GM19455 (cell line): Measurements from ENCODE around the gene TNFSF9.

Experiments
- ATAC-seq: cut with Tn5 transposase; IDR thresholded peaks from one replicate; pipeline ENCODE4 v1.9.1; 2021; ENCODE audit not compliant: unreplicated experiment

The TNFSF9 gene, protein sequence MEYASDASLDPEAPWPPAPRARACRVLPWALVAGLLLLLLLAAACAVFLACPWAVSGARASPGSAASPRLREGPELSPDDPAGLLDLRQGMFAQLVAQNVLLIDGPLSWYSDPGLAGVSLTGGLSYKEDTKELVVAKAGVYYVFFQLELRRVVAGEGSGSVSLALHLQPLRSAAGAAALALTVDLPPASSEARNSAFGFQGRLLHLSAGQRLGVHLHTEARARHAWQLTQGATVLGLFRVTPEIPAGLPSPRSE

DNA sequence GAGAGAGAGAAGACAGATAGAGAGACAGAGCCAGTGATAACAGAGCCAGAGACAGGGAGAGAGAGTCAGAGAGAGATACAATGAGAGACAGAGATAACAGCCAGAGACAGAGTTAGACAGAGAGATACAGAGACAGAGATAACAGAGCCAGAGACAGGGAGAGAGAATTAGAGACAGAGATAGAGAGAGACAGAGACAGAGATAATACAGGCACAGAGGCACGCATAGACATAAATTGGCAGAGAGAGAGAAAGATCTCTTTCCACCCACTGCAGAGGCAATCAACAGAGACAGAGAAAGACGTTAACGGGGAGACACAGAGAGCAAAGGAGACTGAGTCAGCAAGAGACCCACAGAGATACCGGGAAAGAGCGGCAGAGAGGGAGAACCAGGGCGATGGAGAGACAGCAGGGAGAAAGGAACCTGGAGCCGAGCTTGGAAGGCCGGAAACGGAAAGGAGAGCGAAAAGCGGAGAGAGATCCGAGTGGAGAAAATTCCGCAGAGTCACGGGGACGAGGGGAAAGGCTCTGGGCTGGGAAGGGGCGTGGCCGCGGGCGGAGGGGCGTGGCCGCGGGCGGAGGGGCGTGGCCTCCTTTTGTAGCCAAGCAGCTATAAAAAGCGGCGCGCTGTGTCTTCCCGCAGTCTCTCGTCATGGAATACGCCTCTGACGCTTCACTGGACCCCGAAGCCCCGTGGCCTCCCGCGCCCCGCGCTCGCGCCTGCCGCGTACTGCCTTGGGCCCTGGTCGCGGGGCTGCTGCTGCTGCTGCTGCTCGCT is at the start of gene TNFSF9:
Gene TNFSF9, plus strand, starts transcription at position 641 of the 777 bp plus-strand sequence. Its CDS starts 11 bp downstream, at position 652.
- no peak for ATAC-seq

DNA sequence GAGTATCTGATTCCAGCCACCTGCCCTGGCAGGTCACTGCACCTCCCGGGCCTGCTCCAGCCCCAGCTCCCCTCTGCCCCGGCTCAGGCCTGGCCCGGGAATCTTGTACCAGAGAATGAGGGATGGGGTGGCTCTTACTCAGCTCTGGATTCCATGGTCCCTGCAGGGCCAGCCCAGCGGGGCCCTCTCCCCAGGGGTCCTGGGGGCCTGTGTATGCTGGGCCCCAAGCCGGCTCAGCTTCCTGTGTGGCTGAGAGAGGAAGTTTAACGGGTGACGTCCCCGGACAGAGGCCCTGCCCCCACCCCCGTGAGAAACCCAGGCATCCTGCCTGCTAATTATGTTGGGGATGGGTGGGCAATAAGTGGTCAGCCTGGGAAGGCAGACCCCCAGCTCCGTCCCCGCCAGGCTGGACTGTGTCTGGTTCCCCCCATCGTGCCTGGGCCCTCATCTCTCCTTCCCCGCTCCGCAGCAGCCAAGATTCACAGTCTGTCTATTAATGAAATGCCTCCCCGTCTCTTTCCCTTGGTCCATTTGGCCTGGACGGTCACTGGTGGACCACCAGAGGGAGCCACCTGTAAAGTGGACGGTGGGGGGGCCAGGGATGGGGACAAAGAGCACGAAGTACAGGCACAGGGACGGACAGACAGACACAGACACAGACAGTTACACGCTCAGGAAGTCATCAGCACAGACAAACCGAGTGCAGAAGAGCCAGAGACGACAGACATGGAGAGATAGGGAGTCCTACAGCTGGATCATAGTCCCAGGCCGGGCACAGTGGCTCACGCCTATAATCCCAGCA is 49.1 kb upstream of the TNFSF9 start, which contains the start of gene DENND1C:
Gene DENND1C, minus strand, starts transcription at position 247 of the 802 bp plus-strand sequence. Its CDS starts 92 bp downstream, at position 155.
- peak; percentile 76 for ATAC-seq

DNA sequence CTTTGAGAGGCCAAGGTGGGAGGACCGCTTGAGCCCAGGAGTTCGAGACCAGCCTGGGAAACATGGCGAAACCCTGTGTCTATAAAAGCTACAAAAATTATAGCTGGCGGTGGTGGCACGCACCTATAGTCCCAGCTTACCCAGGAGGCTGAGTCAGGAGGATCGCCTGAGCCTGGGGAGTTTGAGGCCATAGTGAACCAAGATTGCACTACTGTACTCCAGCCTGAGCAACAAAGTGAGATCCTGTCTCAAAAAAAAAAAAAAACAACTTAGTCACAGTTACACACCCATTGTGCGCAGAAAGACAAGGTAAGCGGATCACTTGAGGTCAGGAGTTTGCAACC is 48.5 kb upstream of the TNFSF9 start:
- no peak for ATAC-seq

DNA sequence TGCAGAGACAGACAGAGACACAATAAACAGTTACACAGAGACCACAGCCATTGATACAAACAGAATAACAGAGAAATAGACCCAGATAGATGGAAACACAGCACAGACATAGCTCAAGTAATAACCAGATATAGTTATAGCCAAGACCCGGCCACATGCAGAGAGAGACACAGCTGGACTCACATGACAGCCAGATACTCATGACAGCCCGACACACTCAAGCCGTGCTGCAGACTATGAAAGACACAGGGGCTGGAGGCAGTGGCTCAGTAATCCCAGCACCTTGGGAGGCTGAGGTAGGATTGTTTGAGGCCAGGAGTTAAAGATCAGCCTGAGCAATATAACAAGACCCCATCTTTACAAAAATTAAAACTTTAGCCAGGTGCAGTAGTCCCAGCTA is 47.6 kb upstream of the TNFSF9 start:
- no peak for ATAC-seq

DNA sequence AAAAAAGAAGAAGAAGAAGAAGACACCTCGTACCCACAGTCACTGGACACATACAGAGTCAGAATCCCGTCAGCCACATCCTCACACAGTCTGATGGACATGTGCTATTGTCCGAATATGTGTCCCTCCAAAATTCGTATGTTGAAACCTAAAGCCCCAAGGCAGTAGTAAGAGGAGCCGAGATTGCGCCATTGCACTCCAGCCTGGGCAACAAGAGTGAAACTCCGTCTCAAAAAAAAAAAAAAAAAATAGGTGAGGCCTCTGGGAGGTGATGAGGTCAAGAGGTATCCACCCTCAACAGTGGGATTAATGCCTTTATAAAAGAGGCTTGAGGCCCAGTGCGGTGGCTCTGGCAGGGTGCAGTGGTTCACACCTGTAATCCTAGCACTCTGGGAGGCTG is 46.6 kb upstream of the TNFSF9 start:
- ATAC-seq: no peak

DNA sequence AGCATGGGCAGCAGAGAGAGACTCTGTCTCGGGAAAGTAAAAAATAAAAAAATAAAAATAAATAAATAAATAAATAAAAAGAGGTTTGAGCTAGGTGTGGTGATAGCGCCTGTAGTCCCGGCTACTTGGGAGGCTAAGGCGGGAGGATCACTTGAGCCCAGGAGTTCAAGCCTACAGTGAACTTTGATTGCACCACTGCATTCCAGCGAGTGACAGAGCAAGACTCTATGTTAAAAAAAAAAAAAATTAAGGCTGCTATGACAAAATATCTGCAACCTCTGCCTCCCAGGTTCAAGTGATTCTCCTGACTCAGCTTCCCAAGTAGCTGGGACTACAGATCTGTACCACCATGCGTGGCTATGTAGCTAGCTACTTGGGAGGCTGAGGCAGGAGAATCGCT is 46.0 kb upstream of the TNFSF9 start:
- no peak for ATAC-seq

DNA sequence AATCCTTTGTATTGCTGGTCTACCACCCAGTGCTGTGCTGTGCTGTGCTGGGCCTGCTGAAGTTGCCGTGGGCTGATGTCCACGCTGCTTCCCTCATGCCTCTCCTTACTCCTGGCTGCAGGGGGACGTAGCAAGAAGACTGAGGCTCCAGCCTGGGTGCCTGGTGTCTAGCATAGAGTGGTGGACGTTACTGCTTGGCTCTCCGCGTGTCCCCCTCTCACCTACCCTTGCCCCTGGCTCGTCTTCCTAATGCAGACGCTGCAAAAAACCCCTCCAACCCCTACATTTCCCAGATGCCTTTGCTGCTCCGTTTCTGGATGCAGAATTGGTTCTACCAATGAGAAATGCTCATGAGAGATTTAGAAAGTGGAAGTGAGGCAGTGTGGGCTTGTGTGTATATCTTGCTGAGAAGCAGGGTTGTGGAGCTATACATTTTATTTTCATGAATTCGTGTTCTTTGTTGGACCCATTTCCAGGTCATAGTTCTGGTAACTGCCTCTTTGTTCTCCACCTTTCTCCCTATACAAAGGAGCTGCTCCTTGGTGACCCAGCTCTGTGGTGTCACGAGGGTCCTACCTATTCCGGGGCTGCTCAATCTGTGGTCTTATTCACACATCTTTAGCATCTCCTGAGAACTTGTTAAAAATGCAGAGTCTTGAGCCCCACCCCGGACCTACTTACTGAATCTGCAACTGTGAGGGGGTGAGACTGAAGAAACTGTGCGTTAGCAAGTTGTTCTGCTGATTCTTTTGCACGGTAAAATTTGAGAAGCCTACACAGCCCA is 41.4 kb upstream of the TNFSF9 start:
- peak; percentile 64 for ATAC-seq

DNA sequence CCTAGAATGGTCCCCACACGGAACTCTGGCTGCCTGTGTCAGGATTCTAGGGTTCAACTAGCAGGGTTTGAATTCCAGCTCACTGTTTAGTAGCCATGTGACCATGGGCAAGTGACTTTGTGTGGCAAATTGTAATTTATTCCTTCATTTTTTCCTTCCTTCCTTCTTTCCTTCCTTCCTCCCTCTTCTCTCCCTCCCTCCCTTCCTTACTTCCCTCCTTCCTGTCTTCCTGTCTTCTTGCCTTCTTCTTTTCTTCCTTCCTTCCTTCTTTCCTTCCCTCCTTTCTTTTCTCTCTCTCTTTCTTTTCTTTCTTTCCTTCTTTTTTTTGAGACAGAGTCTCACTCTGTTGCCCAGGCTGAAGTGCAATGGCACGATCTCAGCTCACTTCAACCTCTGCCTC is 40.7 kb upstream of the TNFSF9 start:
- no peak for ATAC-seq

DNA sequence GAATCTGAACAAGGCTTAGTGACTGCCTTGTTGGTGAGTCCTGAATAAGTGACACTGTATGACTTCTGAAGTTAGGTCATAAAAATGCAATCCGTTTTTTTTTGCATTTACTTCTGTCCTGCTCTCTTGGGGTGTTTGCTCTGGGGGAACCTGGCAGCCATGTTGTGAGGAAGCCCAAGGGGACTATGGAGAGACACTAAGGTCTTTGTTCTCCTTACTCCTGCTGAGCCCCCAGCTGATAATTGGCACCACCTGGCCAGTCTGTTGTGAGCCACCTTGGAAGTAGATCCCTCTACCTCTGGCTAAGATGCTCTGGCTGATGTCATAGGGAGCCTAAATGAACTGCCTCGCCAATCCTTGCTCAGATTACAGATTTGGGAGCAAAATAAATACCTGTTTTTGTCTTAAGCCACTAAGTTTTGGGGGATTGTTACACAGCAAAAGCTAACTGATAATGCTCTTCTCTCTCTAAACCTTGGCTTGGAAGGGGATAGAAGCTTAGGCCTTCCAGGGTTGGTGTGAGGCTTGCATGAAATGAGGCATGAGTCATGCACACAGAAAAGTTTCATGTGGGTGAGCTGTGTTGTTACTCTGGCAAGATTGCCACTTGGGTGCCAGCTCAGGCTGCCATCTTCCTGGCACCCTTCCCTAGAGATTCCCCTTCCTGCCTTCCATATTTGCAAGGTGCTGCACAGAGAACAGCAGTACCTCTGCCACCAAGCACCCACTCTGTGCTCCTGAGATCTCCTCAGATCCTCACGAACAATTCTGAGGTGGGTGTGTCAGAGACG is 38.8 kb upstream of the TNFSF9 start:
- no peak for ATAC-seq

DNA sequence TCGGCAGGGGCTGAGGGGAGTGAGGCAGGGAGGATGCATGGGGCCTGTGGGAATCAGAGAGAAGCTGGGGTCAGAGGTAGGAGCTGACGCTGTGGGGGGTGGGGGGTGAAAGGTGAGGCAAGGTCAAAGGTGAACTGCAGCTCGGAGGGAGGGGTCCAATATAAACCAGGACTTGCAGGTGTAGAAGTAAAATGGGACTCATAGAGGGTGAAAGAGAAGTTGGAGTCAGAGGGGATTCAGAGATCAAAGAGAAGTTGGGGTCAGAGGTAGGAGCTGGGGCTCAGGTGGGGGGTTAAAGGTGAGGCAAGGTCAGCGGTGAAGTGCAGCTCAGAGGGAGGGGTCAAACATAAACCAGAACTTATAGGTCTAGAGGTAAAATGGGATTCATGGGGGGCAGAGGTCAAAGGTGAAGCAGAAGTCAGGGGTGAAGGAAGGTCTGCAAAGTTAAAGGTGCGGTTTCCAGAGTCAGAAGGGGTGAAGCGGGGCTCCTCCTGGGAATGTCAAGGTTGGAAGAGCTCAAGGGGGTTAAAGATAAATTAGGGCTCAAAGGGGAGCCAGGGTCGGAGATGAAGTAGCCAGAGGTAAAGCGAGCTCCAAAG is 36.3 kb upstream of the TNFSF9 start:
- ATAC-seq: no peak

DNA sequence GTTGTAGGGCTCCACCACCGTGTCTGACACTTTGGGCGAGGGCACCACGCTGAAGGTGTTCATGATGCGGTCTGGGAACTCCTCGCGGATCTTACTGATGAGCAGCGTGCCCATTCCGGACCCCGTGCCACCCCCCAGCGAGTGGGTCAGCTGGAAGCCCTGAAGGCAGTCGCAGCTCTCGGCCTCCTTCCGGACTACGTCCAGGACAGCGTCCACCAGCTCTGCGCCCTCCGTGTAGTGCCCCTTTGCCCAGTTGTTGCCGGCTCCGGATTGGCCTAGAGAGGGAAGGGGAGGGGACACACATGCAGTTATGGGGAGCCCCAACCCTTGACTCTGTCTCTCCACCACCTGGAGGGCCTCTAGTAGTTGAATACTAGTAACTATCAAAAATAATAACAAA is 34.9 kb upstream of the TNFSF9 start:
- ATAC-seq: no peak

DNA sequence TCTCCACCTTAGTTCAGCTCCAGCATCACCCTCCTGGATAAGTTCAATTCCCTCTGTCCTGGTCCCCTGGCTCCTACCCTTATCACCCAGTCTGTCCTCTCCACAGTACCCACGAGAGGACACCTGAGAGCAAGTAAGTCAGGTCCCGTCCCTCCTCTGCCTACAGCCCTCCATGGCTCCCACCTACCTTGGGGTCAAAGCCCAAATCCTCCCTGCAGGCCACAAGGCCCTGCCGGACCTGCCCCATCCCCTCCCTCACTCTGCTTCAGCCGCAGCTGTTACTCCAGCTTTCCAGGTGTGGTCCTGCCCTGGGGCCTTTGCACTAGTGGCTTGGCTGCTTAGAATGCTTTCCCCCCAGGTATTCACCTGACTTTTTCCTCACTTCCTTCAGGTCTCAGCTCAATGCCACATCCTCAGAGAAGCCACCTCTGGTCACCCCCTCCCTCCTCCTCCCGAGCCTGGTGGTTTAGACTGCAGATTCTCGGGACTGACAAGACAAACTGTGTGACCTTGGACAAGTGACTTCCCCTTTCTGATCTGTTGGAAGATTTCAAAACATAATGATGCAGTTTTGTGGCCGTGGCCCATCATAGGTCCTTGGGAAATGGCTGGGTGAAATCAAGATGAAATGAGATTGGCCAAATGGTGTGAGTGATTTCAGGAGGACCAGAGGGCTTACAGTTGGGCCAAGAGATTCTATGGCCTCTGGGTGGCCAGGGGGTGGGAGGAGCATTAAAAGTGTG is 32.4 kb upstream of the TNFSF9 start:
- no peak for ATAC-seq

DNA sequence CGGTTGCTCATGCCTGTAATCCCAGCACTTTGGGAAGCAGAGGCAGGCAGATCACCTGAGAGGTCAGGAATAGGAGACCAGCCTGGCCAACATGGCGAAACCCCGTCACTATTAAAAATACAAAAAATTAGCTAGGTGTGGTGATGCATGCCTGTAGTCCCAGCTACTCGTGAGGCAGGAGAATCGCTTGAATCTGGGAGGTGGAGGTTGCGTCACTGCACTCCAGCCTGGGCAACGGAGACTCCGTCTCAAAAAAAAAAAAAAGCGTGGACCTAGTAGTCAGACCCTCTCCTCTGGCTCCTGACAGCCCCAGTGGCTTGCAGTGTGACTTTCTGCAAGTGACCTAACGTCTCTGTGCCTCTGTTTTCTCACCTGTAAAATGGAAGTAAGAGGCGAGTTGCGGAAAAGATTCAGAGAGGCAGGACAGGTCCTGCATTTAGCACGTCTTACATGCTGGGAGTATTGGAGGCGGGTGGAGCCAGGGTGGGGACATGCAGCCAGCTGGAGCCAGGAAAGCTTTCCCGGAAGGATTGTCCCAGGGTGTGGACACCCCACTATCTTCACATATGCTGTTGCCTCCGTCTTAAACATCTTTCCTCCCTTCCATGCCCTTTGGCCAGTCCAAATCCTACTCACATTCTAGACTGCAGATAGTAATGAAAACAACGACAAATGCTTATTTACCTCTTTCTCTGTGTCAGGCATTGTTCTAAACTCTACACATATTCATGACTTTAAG is 31.6 kb upstream of the TNFSF9 start:
- ATAC-seq: no peak

DNA sequence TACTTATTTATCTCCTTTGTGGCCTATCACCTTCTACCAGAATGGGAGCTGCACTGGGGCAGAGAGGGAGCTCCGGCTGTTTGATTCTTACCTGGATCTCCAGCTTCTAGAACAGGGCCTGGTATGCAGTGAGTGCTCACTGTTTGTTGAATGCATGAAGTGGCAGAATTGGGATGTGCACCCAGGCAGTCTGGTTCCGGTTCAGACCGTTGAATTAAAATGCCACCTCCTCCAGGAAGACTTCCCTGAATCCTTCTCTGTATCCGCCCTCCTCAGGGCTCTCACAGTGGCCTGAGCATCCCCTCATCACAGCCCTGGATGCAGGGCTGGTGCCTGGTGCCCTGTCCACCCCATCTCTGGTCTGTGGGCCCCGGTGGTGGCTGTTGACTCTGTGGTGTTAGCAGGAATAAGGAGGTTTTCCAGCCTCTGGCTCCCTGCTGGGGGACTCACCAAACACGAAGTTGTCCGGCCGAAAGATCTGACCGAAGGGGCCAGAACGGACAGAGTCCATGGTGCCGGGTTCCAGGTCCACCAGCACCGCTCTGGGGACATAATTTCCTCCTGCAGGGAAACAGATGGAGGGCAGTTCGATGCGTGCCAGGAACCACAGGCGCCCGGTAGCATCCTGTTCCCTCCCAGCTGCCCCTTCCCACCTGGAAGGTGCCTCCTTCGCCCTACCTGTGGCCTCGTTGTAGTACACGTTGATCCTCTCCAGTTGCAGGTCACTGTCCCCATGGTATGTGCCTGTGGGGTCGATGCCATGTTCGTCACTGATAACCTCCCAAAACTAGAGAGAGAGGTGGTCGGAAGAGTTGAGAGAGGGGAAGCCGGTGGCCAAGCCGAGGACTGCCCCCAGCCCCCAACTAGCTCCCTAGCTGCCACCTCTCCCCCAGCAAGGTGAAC is 29.7 kb upstream of the TNFSF9 start:
- no peak for ATAC-seq

DNA sequence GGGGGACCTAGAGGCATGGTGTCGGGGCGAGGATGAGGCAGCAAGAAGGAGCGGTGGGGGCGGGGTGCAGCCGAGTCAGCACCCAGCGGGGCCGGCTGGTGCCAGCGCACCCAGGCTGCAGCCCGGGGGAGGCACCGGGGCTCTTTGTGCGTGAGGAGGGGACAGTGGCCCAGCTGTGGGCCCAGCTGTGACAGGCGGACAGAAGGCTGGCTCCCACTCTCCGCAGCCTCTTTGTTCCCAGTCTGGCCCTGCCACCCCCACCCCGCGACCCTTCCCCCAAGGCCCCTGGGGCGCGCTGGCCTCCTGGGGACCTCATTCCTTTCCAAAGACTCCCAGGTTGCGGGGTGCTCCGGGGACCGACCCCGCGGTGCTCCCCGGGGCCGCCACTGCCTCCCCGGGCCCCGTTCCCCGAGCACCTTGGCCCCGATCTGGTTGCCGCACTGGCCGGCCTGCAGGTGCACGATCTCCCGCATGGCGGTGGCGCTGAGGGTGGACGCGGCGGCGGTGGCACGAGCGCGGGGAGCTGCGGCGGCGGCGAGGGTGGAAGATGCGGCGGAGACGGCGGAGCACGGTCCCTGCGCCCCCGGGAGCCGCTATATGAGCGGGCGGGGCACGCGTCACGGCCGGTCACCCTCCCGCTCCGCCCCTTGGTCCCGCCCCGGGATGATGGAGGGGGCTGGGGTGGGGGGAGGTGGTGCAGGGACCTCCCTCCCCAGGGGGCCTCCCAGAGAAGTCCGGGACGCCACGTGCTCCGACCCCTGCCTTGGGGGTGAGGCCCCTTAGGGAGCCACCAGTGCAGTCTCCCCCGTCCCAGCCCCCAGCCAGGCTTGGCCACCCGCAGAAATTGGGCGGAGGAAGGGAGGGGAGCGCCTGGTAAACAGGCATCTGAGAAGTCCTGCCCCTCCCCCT is 28.8 kb upstream of the TNFSF9 start, which contains the start of gene TUBB4A:
Gene TUBB4A, minus strand, starts transcription at position 570 of the 909 bp plus-strand sequence. Its CDS starts 97 bp downstream, at position 473.
- ATAC-seq: no peak
